ENCODE results near the gene INSIG1.

The INSIG1 gene

GRCh38 chr7:155331396-155331795, 33.7 kb downstream of the INSIG1 start:
- H3K9ac ChIP-seq (ENCODE audit: low read depth, low read length, poor library complexity, severe bottlenecking), result no peak overlapping the region
- no peaks in the 10 kb centered on the region; the same call in 1 of the 2 replicates for H3K9me3 ChIP-seq (ENCODE audit: insufficient read depth, low read depth, low read length)
- H3K4me2 ChIP-seq (ENCODE audit: low read depth, low read length, poor library complexity, severe bottlenecking), result no peak overlapping the region
- H3F3A ChIP-seq (ENCODE audit: low read depth), result no peaks in the 10 kb centered on the region
- H2AFZ ChIP-seq (ENCODE audit: low read length), result no peak overlapping the region
- H3K27me3 ChIP-seq (ENCODE audit: insufficient read depth, low read length, poor library complexity, severe bottlenecking), result no peaks in the 10 kb centered on the region
- no peak overlapping the region for H3K4me3 ChIP-seq (ENCODE audit: low read length, poor library complexity, severe bottlenecking)
- H3K4me1 ChIP-seq (ENCODE audit: insufficient read depth, low read length, poor library complexity, severe bottlenecking), result peaks cover 4% of the 10 kb centered on the region
- TF ChIP-seq EZH2phosphoT487 (IDR thresholded peaks at IDR 0.05; ENCODE audit: borderline replicate concordance) (no peak), CTCF (conservative IDR thresholded peaks at IDR 0.05; ENCODE audit: low read length) (no peak)
- no peaks in the 10 kb centered on the region for H3K36me3 ChIP-seq (ENCODE audit: insufficient read depth, low read length)
- H3K79me2 ChIP-seq (ENCODE audit: insufficient read depth, low read length), result no peaks in the 10 kb centered on the region
- H4K20me1 ChIP-seq (ENCODE audit: insufficient read depth, low read length, poor library complexity, severe bottlenecking), result no peaks in the 10 kb centered on the region
- no peaks in the 10 kb centered on the region for H3K9me2 ChIP-seq (replicated peaks; ENCODE audit: low read depth, low read length)

GRCh38 chr7:155333346-155334234, 35.9 kb downstream of the INSIG1 start:
- Histone ChIP-seq H2AFZ (ENCODE audit: low read length) (no peak overlapping the region), H3K9me2 (replicated peaks; ENCODE audit: low read depth, low read length) (no peaks in the 10 kb centered on the region), H3K27me3 (ENCODE audit: insufficient read depth, low read length, poor library complexity, severe bottlenecking) (no peaks in the 10 kb centered on the region), H3F3A (ENCODE audit: low read depth) (no peaks in the 10 kb centered on the region), H3K36me3 (ENCODE audit: insufficient read depth, low read length) (no peaks in the 10 kb centered on the region), H3K4me1 (ENCODE audit: insufficient read depth, low read length, poor library complexity, severe bottlenecking) (peaks cover 18% of the 10 kb centered on the region), H3K79me2 (ENCODE audit: insufficient read depth, low read length) (no peaks in the 10 kb centered on the region), H3K9me3 (ENCODE audit: insufficient read depth, low read depth, low read length) (no peaks in the 10 kb centered on the region), H4K20me1 (ENCODE audit: insufficient read depth, low read length, poor library complexity, severe bottlenecking) (no peaks in the 10 kb centered on the region), H3K4me3 (ENCODE audit: low read length, poor library complexity, severe bottlenecking) (no peak overlapping the region), H3K4me2 (ENCODE audit: low read depth, low read length, poor library complexity, severe bottlenecking) (no peak overlapping the region), H3K9ac (ENCODE audit: low read depth, low read length, poor library complexity, severe bottlenecking) (no peak overlapping the region)
- TF ChIP-seq EZH2phosphoT487 (IDR thresholded peaks at IDR 0.05; ENCODE audit: borderline replicate concordance), result no peak
- TF ChIP-seq CTCF (conservative IDR thresholded peaks at IDR 0.05; ENCODE audit: low read length), result no peak

GRCh38 chr7:155336812-155337602, 39.3 kb downstream of the INSIG1 start:
- no peaks in the 10 kb centered on the region for H4K20me1 ChIP-seq (ENCODE audit: insufficient read depth, low read length, poor library complexity, severe bottlenecking)
- H3K79me2 ChIP-seq (ENCODE audit: insufficient read depth, low read length), result no peaks in the 10 kb centered on the region
- no peak overlapping the region for H3K4me2 ChIP-seq (ENCODE audit: low read depth, low read length, poor library complexity, severe bottlenecking)
- H3K9ac ChIP-seq (ENCODE audit: low read depth, low read length, poor library complexity, severe bottlenecking), result no peak overlapping the region
- no peak overlapping the region for H3K4me3 ChIP-seq (ENCODE audit: low read length, poor library complexity, severe bottlenecking)
- no peaks in the 10 kb centered on the region for H3K9me2 ChIP-seq (replicated peaks; ENCODE audit: low read depth, low read length)
- no peak overlapping the region for H2AFZ ChIP-seq (ENCODE audit: low read length)
- peaks cover 29% of the 10 kb centered on the region for H3K4me1 ChIP-seq (ENCODE audit: insufficient read depth, low read length, poor library complexity, severe bottlenecking)
- no peak for TF ChIP-seq CTCF (conservative IDR thresholded peaks at IDR 0.05; ENCODE audit: low read length)
- no peaks in the 10 kb centered on the region for H3F3A ChIP-seq (ENCODE audit: low read depth)
- H3K36me3 ChIP-seq (ENCODE audit: insufficient read depth, low read length), result no peaks in the 10 kb centered on the region
- H3K27me3 ChIP-seq (ENCODE audit: insufficient read depth, low read length, poor library complexity, severe bottlenecking), result no peaks in the 10 kb centered on the region
- no peaks in the 10 kb centered on the region for H3K9me3 ChIP-seq (ENCODE audit: insufficient read depth, low read depth, low read length)

Data from Loucy (cell line).